GM12878 (cell line): ENCODE results near the gene CAPN10. TPM values are rescaled to one million over a fixed set of nuclear protein-coding genes. Genes with fewer than 3 reads are reported as not detected.

Experiments
- CHD1 ChIP-seq: IDR thresholded peaks from 2 replicates; pipeline ENCODE4 v1.6.1; 2012; ENCODE audit warnings: low read depth, low read length, improper control_type of control experiment
- ELK1 ChIP-seq: IDR thresholded peaks from 2 replicates; pipeline ENCODE4 v1.6.1; 2012; ENCODE audit warnings: low read depth, low read length, improper control_type of control experiment
- EZH2 ChIP-seq: IDR thresholded peaks from 2 replicates; pipeline ENCODE4 v1.6.1; 2012; ENCODE audit warnings: low read depth, mild to moderate bottlenecking, control low read depth, inconsistent platforms, low read length, borderline replicate concordance; ENCODE audit not compliant: control insufficient read depth
- FOS ChIP-seq: IDR thresholded peaks from 3 replicates; pipeline ENCODE4 v1.6.1; 2011; ENCODE audit warnings: borderline replicate concordance; ENCODE audit not compliant: insufficient read length; ENCODE audit errors: extremely low read depth
- HCFC1 ChIP-seq: fragments of 150-350 bp; IDR thresholded peaks from 2 replicates; pipeline ENCODE4 v1.6.1; 2014; ENCODE audit warnings: low read length
- HDAC6 ChIP-seq: fragments of 200-600 bp; sonication (generic); IDR thresholded peaks from one replicate; pipeline ENCODE4 v1.8.0; 2017; ENCODE audit warnings: antibody characterized with exemption; ENCODE audit not compliant: unreplicated experiment
- IKZF1 ChIP-seq: fragments of 450-650 bp; conservative IDR thresholded peaks from 2 replicates; pipeline ENCODE4 v1.6.1; 2017; ENCODE audit warnings: antibody characterized with exemption, mild to moderate bottlenecking
- MLLT1 ChIP-seq: fragments of 450-650 bp; IDR thresholded peaks from 2 replicates; pipeline ENCODE4 v1.6.1; 2016; ENCODE audit warnings: mild to moderate bottlenecking
- MXI1 ChIP-seq: fragments of 150-350 bp; IDR thresholded peaks from 2 replicates; pipeline ENCODE4 v1.6.1; 2011; ENCODE audit warnings: low read depth, mild to moderate bottlenecking, inconsistent platforms, low read length, improper control_type of control experiment
- NR2C1 ChIP-seq: fragments of 450-650 bp; IDR thresholded peaks from 2 replicates; pipeline ENCODE4 v1.6.1; 2017; ENCODE audit warnings: antibody characterized with exemption, mild to moderate bottlenecking, moderate library complexity
- NRF1 ChIP-seq: conservative IDR thresholded peaks from 2 replicates; pipeline ENCODE4 v1.6.1; 2011; ENCODE audit warnings: mild to moderate bottlenecking, low read depth, low read length, improper control_type of control experiment
- PML ChIP-seq: IDR thresholded peaks from 2 replicates; pipeline ENCODE4 v1.6.1; 2012; ENCODE audit warnings: low read length, inconsistent platforms
- POLR2AphosphoS2 ChIP-seq: IDR thresholded peaks from 2 replicates; pipeline ENCODE4 v1.6.1; 2011; ENCODE audit warnings: low read depth, mild to moderate bottlenecking, low read length, improper control_type of control experiment, moderate library complexity
- POU2F2 ChIP-seq: IDR thresholded peaks from 3 replicates; pipeline ENCODE4 v1.6.1; 2011; ENCODE audit warnings: low read depth, mild to moderate bottlenecking, low read length, borderline replicate concordance
- RAD21 ChIP-seq: IDR thresholded peaks from 2 replicates; pipeline ENCODE4 v1.6.1; 2011; ENCODE audit warnings: mild to moderate bottlenecking, low read depth, low read length, moderate library complexity; ENCODE audit not compliant: insufficient read depth
- ZBTB40 ChIP-seq: fragments of 450-650 bp; IDR thresholded peaks from 2 replicates; pipeline ENCODE4 v1.6.1; 2016; ENCODE audit warnings: mild to moderate bottlenecking, moderate library complexity, borderline replicate concordance
- ZNF274 ChIP-seq: IDR thresholded peaks from one replicate; pipeline ENCODE4 v1.8.0; 2011; ENCODE audit not compliant: insufficient read length, insufficient read depth
- polyA plus RNA-seq, 11 experiments: library from polyadenylated mRNA; depleted of rRNA in 4 of 11; unstranded in 6 of 11; stranded (reverse) in 5 of 11; fragments of >200 nt; fragmentation: Nextera tagmentation in 4 of 11; fragmentation: Illumina TruSeq in 1 of 11; extraction: Ambion mirVana in 4 of 11; extraction: Trizol in 1 of 11; gene quantifications; 1 replicate in 1 of 11; 2 replicates in 10 of 11; pipeline versions ENCODE4 v1.2.1 to v1.2.3, GENCODE V29; 2011 to 2016; ENCODE audit warnings: inconsistent platforms in 2 of 11, missing spikeins in 2 of 11, low read depth in 1 of 11
- total RNA-seq, 4 experiments: library from RNA; depleted of rRNA in 3 of 4; stranded (reverse); fragments of >200 nt in 3 of 4; fragmentation: Illumina TruSeq in 1 of 4; extraction: Trizol in 1 of 4; gene quantifications; 2 replicates each; pipeline versions ENCODE4 v1.2.1 to v1.2.3, GENCODE V29; 2013 to 2021
- TF ChIP-seq, protein P1 (sequence below): IDR thresholded peaks from 2 replicates; pipeline ENCODE4 v1.6.1; 2012; ENCODE audit warnings: mild to moderate bottlenecking, low read depth, low read length

Gene CAPN10
- total and polyA plus RNA-seq, 10 of the 15 experiments (the other 5 are each of a cell fraction or from before 2014, with no cell fraction given), result 0.37 to 40.6 (median 17.5) TPM

- TF ChIP-seq MLLT1 (no peak), FOS (no peak), PML (no peak), ELK1 (no peak), HCFC1 (no peak), POU2F2 (no peak), ZNF274 (no peak), NR2C1 (no peak), IKZF1 (peak; percentile 56; the same call in 1 of the 2 replicates), MXI1 (no peak), HDAC6 (no peak), ZBTB40 (no peak), POLR2AphosphoS2 (0 out of 2 replicates have a peak, but pooled peaks have one; percentile 29), NRF1 (no peak), EZH2 (no peak), CHD1 (no peak), RAD21 (no peak)
- TF ChIP-seq, protein P1, sequence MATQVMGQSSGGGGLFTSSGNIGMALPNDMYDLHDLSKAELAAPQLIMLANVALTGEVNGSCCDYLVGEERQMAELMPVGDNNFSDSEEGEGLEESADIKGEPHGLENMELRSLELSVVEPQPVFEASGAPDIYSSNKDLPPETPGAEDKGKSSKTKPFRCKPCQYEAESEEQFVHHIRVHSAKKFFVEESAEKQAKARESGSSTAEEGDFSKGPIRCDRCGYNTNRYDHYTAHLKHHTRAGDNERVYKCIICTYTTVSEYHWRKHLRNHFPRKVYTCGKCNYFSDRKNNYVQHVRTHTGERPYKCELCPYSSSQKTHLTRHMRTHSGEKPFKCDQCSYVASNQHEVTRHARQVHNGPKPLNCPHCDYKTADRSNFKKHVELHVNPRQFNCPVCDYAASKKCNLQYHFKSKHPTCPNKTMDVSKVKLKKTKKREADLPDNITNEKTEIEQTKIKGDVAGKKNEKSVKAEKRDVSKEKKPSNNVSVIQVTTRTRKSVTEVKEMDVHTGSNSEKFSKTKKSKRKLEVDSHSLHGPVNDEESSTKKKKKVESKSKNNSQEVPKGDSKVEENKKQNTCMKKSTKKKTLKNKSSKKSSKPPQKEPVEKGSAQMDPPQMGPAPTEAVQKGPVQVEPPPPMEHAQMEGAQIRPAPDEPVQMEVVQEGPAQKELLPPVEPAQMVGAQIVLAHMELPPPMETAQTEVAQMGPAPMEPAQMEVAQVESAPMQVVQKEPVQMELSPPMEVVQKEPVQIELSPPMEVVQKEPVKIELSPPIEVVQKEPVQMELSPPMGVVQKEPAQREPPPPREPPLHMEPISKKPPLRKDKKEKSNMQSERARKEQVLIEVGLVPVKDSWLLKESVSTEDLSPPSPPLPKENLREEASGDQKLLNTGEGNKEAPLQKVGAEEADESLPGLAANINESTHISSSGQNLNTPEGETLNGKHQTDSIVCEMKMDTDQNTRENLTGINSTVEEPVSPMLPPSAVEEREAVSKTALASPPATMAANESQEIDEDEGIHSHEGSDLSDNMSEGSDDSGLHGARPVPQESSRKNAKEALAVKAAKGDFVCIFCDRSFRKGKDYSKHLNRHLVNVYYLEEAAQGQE, result no peak
These were observed 17.6 kb upstream of the CAPN10 start (continued) for GRCh38 chr2:240568678-240569522.
